SK-N-MC (cell line): Measurements from ENCODE around the gene KCNK3.
"Not testable (repeated sequence)": the region's sequence is repeated elsewhere in the genome, so short reads cannot be mapped to it uniquely, and the experiment has no call there.

Source experiments
- DNase-seq: peaks from one replicate; pipeline ENCODE4 v3.0.0-alpha.2; 2011; ENCODE audit warnings: low read depth, low spot score
- H3K27ac ChIP-seq: fragments of 200-600 bp; sonication (generic); 2 replicates; pipeline ENCODE4 v1.5.1; 2016; ENCODE audit warnings: mixed run types
- H3K36me3 ChIP-seq: fragments of 200-600 bp; sonication (generic); 2 replicates; pipeline ENCODE4 v1.6.1; 2017; ENCODE audit warnings: antibody characterized with exemption, low read length, mixed read lengths; ENCODE audit not compliant: insufficient read depth
- H3K4me3 ChIP-seq: fragments of 200-600 bp; sonication (generic); 2 replicates; pipeline ENCODE4 v1.5.1; 2016
- H3K9ac ChIP-seq: fragments of 200-600 bp; sonication (generic); 2 replicates; pipeline ENCODE4 v1.8.0; 2017; ENCODE audit warnings: mixed run types, mixed read lengths; ENCODE audit not compliant: insufficient read length
- H3K9me3 ChIP-seq: fragments of 200-600 bp; sonication (generic); 2 replicates; pipeline ENCODE4 v1.6.1; 2017; ENCODE audit warnings: low read depth, mild to moderate bottlenecking, antibody characterized with exemption, low read length, moderate library complexity, mixed read lengths
- EZH2 ChIP-seq: fragments of 200-600 bp; sonication (generic); IDR thresholded peaks from one replicate; pipeline ENCODE4 v1.6.1; 2017; ENCODE audit warnings: antibody characterized with exemption
- FOXP2 ChIP-seq: optimal IDR thresholded peaks from 2 replicates; pipeline ENCODE3; 2011; ENCODE audit warnings: mild to moderate bottlenecking, moderate library complexity; ENCODE audit not compliant: insufficient read depth; ENCODE audit errors: extremely low read length, control extremely low read depth
- POLR2AphosphoS5 ChIP-seq: IDR thresholded peaks from 2 replicates; pipeline ENCODE4 v1.6.1; 2012; ENCODE audit warnings: mild to moderate bottlenecking, low read depth, low read length, borderline replicate concordance

KCNK3 gene

GRCh38 chr2:26658691-26659346 lies 33.7 kb upstream of the KCNK3 start:
- Histone ChIP-seq H3K36me3 (no peaks in the 10 kb centered on the region), H3K27ac (no peak overlapping the region), H3K9ac (no peak overlapping the region), H3K9me3 (no peaks in the 10 kb centered on the region), H3K4me3 (no peak overlapping the region)
- TF ChIP-seq FOXP2 (no peak), EZH2 (no peak), POLR2AphosphoS5 (no peak)
- DNase-seq = no peak

- no peak overlapping the region for H3K27ac ChIP-seq
- no peak overlapping the region for H3K9ac ChIP-seq
- no peaks in the 10 kb centered on the region for H3K36me3 ChIP-seq
- no peaks in the 10 kb centered on the region for H3K9me3 ChIP-seq
- TF ChIP-seq FOXP2 = no peak
- TF ChIP-seq POLR2AphosphoS5 = no peak
- no peak for TF ChIP-seq EZH2
- no peak for DNase-seq
- no peak overlapping the region for H3K4me3 ChIP-seq
Measured at GRCh38 chr2:26660363-26660962, 32.1 kb upstream of the KCNK3 start.

GRCh38 chr2:26665296-26665695 lies 27.2 kb upstream of the KCNK3 start:
- H3K4me3 ChIP-seq, H3K27ac ChIP-seq, H3K9me3 ChIP-seq, DNase-seq, H3K9ac ChIP-seq, H3K36me3 ChIP-seq: not testable (repeated sequence)

- H3K4me3 ChIP-seq = no peak overlapping the region
- H3K9ac ChIP-seq = no peak overlapping the region
- no peak for DNase-seq
- no peaks in the 10 kb centered on the region for H3K36me3 ChIP-seq
- H3K9me3 ChIP-seq = no peaks in the 10 kb centered on the region
- TF ChIP-seq POLR2AphosphoS5 = no peak
- TF ChIP-seq EZH2 = no peak
- no peak for TF ChIP-seq FOXP2
- H3K27ac ChIP-seq = no peak overlapping the region
Measured at GRCh38 chr2:26666671-26667070, 25.9 kb upstream of the KCNK3 start.

- Histone ChIP-seq H3K27ac (peak overlapping the region; percentile 30), H3K9ac (no peak overlapping the region), H3K4me3 (no peak overlapping the region), H3K9me3 (no peaks in the 10 kb centered on the region), H3K36me3 (no peaks in the 10 kb centered on the region)
- no peak for TF ChIP-seq EZH2
- no peak for TF ChIP-seq POLR2AphosphoS5
- no peak for TF ChIP-seq FOXP2
- no peak for DNase-seq
Measured at GRCh38 chr2:26668041-26668440, 24.5 kb upstream of the KCNK3 start.

- TF ChIP-seq EZH2 = no peak
- TF ChIP-seq FOXP2 = no peak
- no peak for TF ChIP-seq POLR2AphosphoS5
- Histone ChIP-seq H3K9ac (no peak overlapping the region), H3K36me3 (no peaks in the 10 kb centered on the region), H3K4me3 (no peak overlapping the region), H3K27ac (peak overlapping the region; percentile 94), H3K9me3 (no peaks in the 10 kb centered on the region)
- no peak for DNase-seq
Measured at GRCh38 chr2:26668856-26669750, 23.4 kb upstream of the KCNK3 start.

- DNase-seq = peak; percentile 68
- Histone ChIP-seq H3K9me3 (no peaks in the 10 kb centered on the region), H3K27ac (peak overlapping the region; percentile 94), H3K9ac (peak overlapping the region; percentile 1), H3K4me3 (peak overlapping the region; percentile 43), H3K36me3 (no peaks in the 10 kb centered on the region)
- no peak for TF ChIP-seq POLR2AphosphoS5
- TF ChIP-seq EZH2 = no peak
- TF ChIP-seq FOXP2 = no peak
Measured at GRCh38 chr2:26670171-26670570, 22.4 kb upstream of the KCNK3 start.

- DNase-seq = no peak
- TF ChIP-seq EZH2 = no peak
- no peak for TF ChIP-seq FOXP2
- no peak for TF ChIP-seq POLR2AphosphoS5
- Histone ChIP-seq H3K9ac (no peak overlapping the region), H3K9me3 (no peaks in the 10 kb centered on the region), H3K36me3 (no peaks in the 10 kb centered on the region), H3K27ac (peak overlapping the region; percentile 94), H3K4me3 (no peak overlapping the region)
Measured at GRCh38 chr2:26670931-26671460, 21.5 kb upstream of the KCNK3 start.
